ENCODE data around the gene SPNS3. TPM values are rescaled to one million over a fixed set of nuclear protein-coding genes. Genes with fewer than 3 reads are reported as not detected.

SPNS3 gene
- total and polyA plus RNA-seq, 2 donors (not counting 3 experiments of a cell fraction or from before 2014, with no cell fraction given) = 0.18 to 0.66 TPM

DNA sequence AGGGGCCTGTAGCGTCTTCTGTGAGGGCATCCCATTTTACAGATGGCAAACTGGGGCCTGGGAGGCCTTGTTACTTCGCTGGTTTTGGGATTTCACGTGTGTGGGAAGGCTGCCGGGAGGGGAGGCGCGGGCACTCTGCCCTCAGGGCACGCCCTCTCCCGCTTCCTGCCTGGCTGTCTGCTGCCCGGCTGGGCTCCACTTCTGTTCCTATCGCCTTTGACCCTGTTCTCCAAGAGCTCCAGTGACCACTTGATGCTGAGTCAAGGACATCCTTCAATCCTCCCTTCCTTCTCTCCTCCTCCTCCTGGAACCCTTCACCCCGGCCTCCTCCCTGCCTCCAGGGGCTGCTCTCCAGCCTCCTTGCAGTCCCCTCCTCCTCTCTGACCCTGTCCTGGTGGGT, 16.0 kb downstream of the SPNS3 start:
- CTCF ChIA-PET = interaction anchor here (1.1 kb wide), 1 partner anchor 32 kb away, joined by 3 read pairs; no protein-coding TSS in a partner anchor
- no peak for TF ChIP-seq MYC (IDR thresholded peaks at IDR 0.05; ENCODE audit: low read depth, low read length)
- no peak for TF ChIP-seq GATA2 (IDR thresholded peaks at IDR 0.05; ENCODE audit: insufficient read depth, insufficient read length, low read depth, low read length)
- TF ChIP-seq FOS (IDR thresholded peaks at IDR 0.05; ENCODE audit: borderline replicate concordance, insufficient read depth, low read length) = no peak
- no peak for TF ChIP-seq EZH2 (IDR thresholded peaks at IDR 0.05; ENCODE audit: borderline replicate concordance, low read depth, low read length, severe bottlenecking)
- TF ChIP-seq POLR2A (IDR thresholded peaks at IDR 0.05; ENCODE audit: low read depth, low read length) = no peak
- TF ChIP-seq JUN (IDR thresholded peaks at IDR 0.05; ENCODE audit: borderline replicate concordance, insufficient read depth, insufficient read length, low read depth) = no peak
- TF ChIP-seq, protein P1, sequence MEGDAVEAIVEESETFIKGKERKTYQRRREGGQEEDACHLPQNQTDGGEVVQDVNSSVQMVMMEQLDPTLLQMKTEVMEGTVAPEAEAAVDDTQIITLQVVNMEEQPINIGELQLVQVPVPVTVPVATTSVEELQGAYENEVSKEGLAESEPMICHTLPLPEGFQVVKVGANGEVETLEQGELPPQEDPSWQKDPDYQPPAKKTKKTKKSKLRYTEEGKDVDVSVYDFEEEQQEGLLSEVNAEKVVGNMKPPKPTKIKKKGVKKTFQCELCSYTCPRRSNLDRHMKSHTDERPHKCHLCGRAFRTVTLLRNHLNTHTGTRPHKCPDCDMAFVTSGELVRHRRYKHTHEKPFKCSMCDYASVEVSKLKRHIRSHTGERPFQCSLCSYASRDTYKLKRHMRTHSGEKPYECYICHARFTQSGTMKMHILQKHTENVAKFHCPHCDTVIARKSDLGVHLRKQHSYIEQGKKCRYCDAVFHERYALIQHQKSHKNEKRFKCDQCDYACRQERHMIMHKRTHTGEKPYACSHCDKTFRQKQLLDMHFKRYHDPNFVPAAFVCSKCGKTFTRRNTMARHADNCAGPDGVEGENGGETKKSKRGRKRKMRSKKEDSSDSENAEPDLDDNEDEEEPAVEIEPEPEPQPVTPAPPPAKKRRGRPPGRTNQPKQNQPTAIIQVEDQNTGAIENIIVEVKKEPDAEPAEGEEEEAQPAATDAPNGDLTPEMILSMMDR (IDR thresholded peaks at IDR 0.05; ENCODE audit: extremely low read depth in 1 of 2, insufficient read depth in 1 of 2, low read depth in 1 of 2, low read length in 2 of 2) = no peak
- TF ChIP-seq, protein P2, sequence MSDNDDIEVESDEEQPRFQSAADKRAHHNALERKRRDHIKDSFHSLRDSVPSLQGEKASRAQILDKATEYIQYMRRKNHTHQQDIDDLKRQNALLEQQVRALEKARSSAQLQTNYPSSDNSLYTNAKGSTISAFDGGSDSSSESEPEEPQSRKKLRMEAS (IDR thresholded peaks at IDR 0.05; ENCODE audit: insufficient read depth, insufficient read length) = no peak
- TF ChIP-seq POLR2AphosphoS5 (IDR thresholded peaks at IDR 0.05; ENCODE audit: insufficient read depth, low read depth, low read length) = no peak
- POLR2A ChIA-PET = no interaction called here
- Histone ChIP-seq H4K20me1 (replicated peaks; ENCODE audit: control insufficient read depth, extremely low read depth, insufficient read depth, low read length) (no peaks in the 10 kb centered on the region), H3K27ac (ENCODE audit: insufficient read depth, low read depth, low read length) (no peak overlapping the region), H3K27me3 (ENCODE audit: control insufficient read depth in 2 of 2, insufficient read depth in 2 of 2, low read length in 2 of 2) (no peaks in the 10 kb centered on the region), H3K4me1 (ENCODE audit: control insufficient read depth, extremely low read depth, insufficient read depth, low read length) (no peaks in the 10 kb centered on the region), H3K9ac (replicated peaks; ENCODE audit: extremely low read depth, insufficient read depth, low read length) (no peak overlapping the region), H3K9me1 (replicated peaks; ENCODE audit: control insufficient read depth, extremely low read depth, insufficient read depth, low read length) (no peaks in the 10 kb centered on the region), H3K79me2 (ENCODE audit: control insufficient read depth, insufficient read depth, low read length) (no peaks in the 10 kb centered on the region), H3K4me2 (ENCODE audit: insufficient read depth, low read length) (no peak overlapping the region), H2AFZ (ENCODE audit: low read depth, low read length) (no peak overlapping the region), H3K4me3 (replicated peaks in 1 of 3; ENCODE audit: insufficient read depth in 1 of 3, low read depth in 1 of 3, low read length in 3 of 3) (no peak overlapping the region), H3K36me3 (ENCODE audit: control insufficient read depth in 2 of 2, extremely low read depth in 1 of 2, insufficient read depth in 2 of 2, low read length in 2 of 2) (no peaks in the 10 kb centered on the region), H3K9me3 (replicated peaks; ENCODE audit: control insufficient read depth, insufficient read depth, low read length) (no peaks in the 10 kb centered on the region)
- intact Hi-C loops (cut with micrococcal nuclease) (no loop called here), dilution Hi-C loops (cut with MboI; ENCODE audit: extremely low pct_ligation_motif_present, low sequenced_read_pairs) (no loop called here)
- DNase-seq (ENCODE audit: low read depth, low spot score) (no peak), FAIRE-seq (no peak)
- no TSS peak for BruUV-seq (replicated peaks)

All from endothelial cell of umbilical vein (primary cell).